HG03354 (cell line): ENCODE results near the gene THSD4.
"Not testable (repeated sequence)": the region's sequence is repeated elsewhere in the genome, so short reads cannot be mapped to it uniquely, and the experiment has no call there.

Source experiments
- ATAC-seq: cut with Tn5 transposase; IDR thresholded peaks from one replicate; pipeline ENCODE4 v1.9.1; 2021; ENCODE audit warnings: mild to moderate bottlenecking; ENCODE audit not compliant: unreplicated experiment, poor library complexity, severe bottlenecking

Gene THSD4

GRCh38 chr15:71143373-71144310 is 28.4 kb downstream of the THSD4 start:
- no peak for ATAC-seq

GRCh38 chr15:71145648-71146047 is 30.4 kb downstream of the THSD4 start:
- no peak for ATAC-seq

- ATAC-seq = no peak
Measured at GRCh38 chr15:71146580-71146982, 31.3 kb downstream of the THSD4 start.

GRCh38 chr15:71148048-71148447 is 32.8 kb downstream of the THSD4 start:
- no peak for ATAC-seq

GRCh38 chr15:71149646-71150557 is 34.6 kb downstream of the THSD4 start:
- no peak for ATAC-seq

- ATAC-seq = no peak
Measured at GRCh38 chr15:71151081-71151480, 35.8 kb downstream of the THSD4 start.

- ATAC-seq = no peak
Measured at GRCh38 chr15:71152542-71152941, 37.3 kb downstream of the THSD4 start.

- ATAC-seq = no peak
Measured at GRCh38 chr15:71153823-71154524, 38.7 kb downstream of the THSD4 start.

- no peak for ATAC-seq
Measured at GRCh38 chr15:71154607-71155200, 39.4 kb downstream of the THSD4 start.

- no peak for ATAC-seq
Measured at GRCh38 chr15:71155534-71155933, 40.3 kb downstream of the THSD4 start.

- no peak for ATAC-seq
Measured at GRCh38 chr15:71160976-71161375, 45.7 kb downstream of the THSD4 start.

- no peak for ATAC-seq
Measured at GRCh38 chr15:71162309-71162708, 47.0 kb downstream of the THSD4 start.

- ATAC-seq = not testable (repeated sequence)
Measured at GRCh38 chr15:71164606-71165005, 49.3 kb downstream of the THSD4 start.

- no peak for ATAC-seq
Measured at GRCh38 chr15:71167445-71168165, 52.3 kb downstream of the THSD4 start.

GRCh38 chr15:71168166-71168834 is 53.0 kb downstream of the THSD4 start:
- ATAC-seq = no peak

GRCh38 chr15:71170163-71170562 is 54.9 kb downstream of the THSD4 start:
- ATAC-seq = no peak

- ATAC-seq = no peak
Measured at GRCh38 chr15:71171195-71171594, 55.9 kb downstream of the THSD4 start.

GRCh38 chr15:71174360-71174759 is 59.1 kb downstream of the THSD4 start:
- ATAC-seq = not testable (repeated sequence)
